HCT116 (cell line): ENCODE results near the gene SLC25A51. TPM values are rescaled to one million over a fixed set of nuclear protein-coding genes. Genes with fewer than 3 reads are reported as not detected.

Experiments
- ATAC-seq: fragments of 200-7000 bp; cut with Tn5 transposase; 2 replicates; pipeline ENCODE4 v1.9.1; 2020; ENCODE audit warnings: mild to moderate bottlenecking, moderate library complexity
- BruUV-seq: library from RNA; stranded (reverse); fragments of 400-500 nt; replicated peaks from 2 replicates; lab custom pipeline; 2021; lab: Mats Ljungman, UMichigan
- CTCF ChIA-PET: fragments of 300-600 bp; sonication (Branson Sonifier 250); formaldehyde crosslinking; loops from one replicate; lab custom pipeline; 2021; ENCODE audit warnings: antibody characterized with exemption; lab: Charles Lee
- POLR2A ChIA-PET: fragments of 300-600, 350-600 bp; sonication (Branson Sonifier 250); formaldehyde crosslinking; loops from one replicate; lab custom pipeline; 2021; ENCODE audit warnings: antibody characterized with exemption; lab: Charles Lee
- RAD21 ChIA-PET, 2 experiments: fragments of 300-600 bp; sonication (Branson Sonifier 250); formaldehyde crosslinking; loops; one replicate each; lab custom pipeline; 2023; ENCODE audit warnings: low total read pairs in 2 of 2; ENCODE audit not compliant: uncharacterized antibody in 2 of 2, unreplicated experiment in 2 of 2, low non-redundant PET in 1 of 2; lab: Charles Lee
- DNase-seq: peaks from one replicate; pipeline ENCODE4 v3.0.0-alpha.2; 2010; ENCODE audit warnings: low read depth, low spot score
- H2AFZ ChIP-seq: fragments of 200-600 bp; shearing (Covaris generic), sonication (generic); 2 replicates; pipeline ENCODE4 v1.6.1; 2017; ENCODE audit warnings: low read depth, mixed run types, mixed read lengths, antibody characterized with exemption, low read length; ENCODE audit not compliant: poor library complexity, severe bottlenecking
- H3K27ac ChIP-seq: 2 replicates; pipeline ENCODE4 v1.5.1; 2012; ENCODE audit warnings: low read depth, low read length
- H3K27me3 ChIP-seq: fragments of 200-600 bp; sonication (generic); 2 replicates; pipeline ENCODE4 v1.6.1; 2016; ENCODE audit warnings: mixed run types, low read length, mixed read lengths; ENCODE audit not compliant: insufficient read depth
- H3K36me3 ChIP-seq, 2 experiments: fragments of 200-500 bp in 1 of 2; fragments of 200-600 bp in 1 of 2; sonication (Bioruptor generic) in 1 of 2; sonication (generic) in 1 of 2; 2 replicates each; pipeline versions ENCODE4 v1.5.1 to v1.6.1; 2014 to 2016; ENCODE audit warnings: low read length in 2 of 2, inconsistent platforms in 1 of 2, mixed read lengths in 1 of 2, mixed run types in 1 of 2; ENCODE audit not compliant: insufficient read depth in 2 of 2, control insufficient read depth in 1 of 2
- H3K4me1 ChIP-seq, 2 experiments: fragments of 200-600 bp in 1 of 2; sonication (generic) in 1 of 2; 2 replicates each; pipeline versions ENCODE4 v1.5.1 to v1.6.1; 2012 to 2017; ENCODE audit warnings: low read length in 2 of 2, inconsistent platforms in 1 of 2, mild to moderate bottlenecking in 1 of 2, mixed read lengths in 1 of 2, mixed run types in 1 of 2, moderate library complexity in 1 of 2; ENCODE audit not compliant: insufficient read depth in 2 of 2, control insufficient read depth in 1 of 2
- H3K4me2 ChIP-seq: fragments of 200-600 bp; sonication (generic); 2 replicates; pipeline ENCODE4 v1.6.1; 2017; ENCODE audit warnings: mixed run types, low read length, mixed read lengths
- H3K4me3 ChIP-seq, 2 experiments: fragments of 200-600 bp in 1 of 2; sonication (generic) in 1 of 2; replicated peaks in 1 of 2; 2 replicates each; pipeline ENCODE4 v1.5.1; 2011 to 2016; ENCODE audit warnings: low read length in 2 of 2, control low read depth in 1 of 2, low read depth in 1 of 2, mild to moderate bottlenecking in 1 of 2, mixed read lengths in 1 of 2, mixed run types in 1 of 2
- H3K79me2 ChIP-seq: fragments of 200-600 bp; sonication (generic); 2 replicates; pipeline ENCODE4 v1.6.1; 2017; ENCODE audit warnings: mild to moderate bottlenecking, mixed run types, low read length, moderate library complexity, mixed read lengths; ENCODE audit not compliant: insufficient read depth
- H3K9ac ChIP-seq: fragments of 200-600 bp; sonication (generic); 2 replicates; pipeline ENCODE4 v1.6.1; 2016; ENCODE audit warnings: low read length, mixed read lengths
- H3K9me2 ChIP-seq: fragments of 200-600 bp; sonication (generic), shearing (Covaris generic); 2 replicates; pipeline ENCODE4 v1.6.1; 2017; ENCODE audit warnings: mixed run types, mild to moderate bottlenecking, moderate library complexity; ENCODE audit not compliant: insufficient read depth
- H3K9me3 ChIP-seq, 2 experiments: fragments of 200-500 bp in 1 of 2; fragments of 200-600 bp in 1 of 2; sonication (Bioruptor generic) in 1 of 2; sonication (generic) in 1 of 2; 2 replicates each; pipeline ENCODE4 v1.6.1; 2014 to 2017; ENCODE audit warnings: low read length in 2 of 2, mixed read lengths in 2 of 2, inconsistent platforms in 1 of 2, low read depth in 1 of 2, mild to moderate bottlenecking in 1 of 2, mixed run types in 1 of 2, moderate library complexity in 1 of 2; ENCODE audit not compliant: control insufficient read depth in 1 of 2, insufficient read depth in 1 of 2
- H4K20me1 ChIP-seq: fragments of 200-600 bp; sonication (generic), shearing (Covaris generic); 2 replicates; pipeline ENCODE4 v1.6.1; 2017; ENCODE audit warnings: mixed run types, mild to moderate bottlenecking, moderate library complexity; ENCODE audit not compliant: insufficient read depth
- ATF3 ChIP-seq: IDR thresholded peaks from 2 replicates; pipeline ENCODE4 v1.6.1; 2012
- EGR1 ChIP-seq: IDR thresholded peaks from 2 replicates; pipeline ENCODE4 v1.6.1; 2012; ENCODE audit warnings: low read depth
- FOSL1 ChIP-seq: IDR thresholded peaks from 2 replicates; pipeline ENCODE4 v1.6.1; 2012; ENCODE audit warnings: low read depth
- JUND ChIP-seq: IDR thresholded peaks from 2 replicates; pipeline ENCODE4 v1.6.1; 2012
- SP1 ChIP-seq: IDR thresholded peaks from 2 replicates; pipeline ENCODE4 v1.6.1; 2012; ENCODE audit warnings: low read depth
- intact Hi-C: fragments of 100-400 bp; cut with micrococcal nuclease; formaldehyde crosslinking; loops from 2 replicates; pipeline ENCODE4 v1.10.0; 2022
- total RNA-seq: library from RNA; stranded (reverse); gene quantifications from one replicate; pipeline ENCODE4 v1.2.1, GENCODE V29; 2021; ENCODE audit not compliant: unreplicated experiment

The SLC25A51 gene
- total RNA-seq, 1 experiment from 2014 or later = 27.3 TPM

- POLR2A ChIA-PET = no interaction called here
- Histone ChIP-seq H3K9me2 (no peaks in the 10 kb centered on the region), H3K4me2 (no peak overlapping the region), H3K27ac (no peak overlapping the region), H2AFZ (no peak overlapping the region), H3K36me3 (0 out of 4 replicates have a peak, but pooled peaks cover 0 to 6% of the 10 kb centered on the region in 2 experiments), H3K79me2 (peaks cover 8% of the 10 kb centered on the region), H3K9ac (no peak overlapping the region)
- ATAC-seq (no peak), DNase-seq (no peak)
- RAD21 ChIA-PET = no interaction called here
- CTCF ChIA-PET = no interaction called here
- TF ChIP-seq FOSL1 (no peak), EGR1 (no peak), ATF3 (no peak), SP1 (no peak)
- TF ChIP-seq, all 23 proteins: peak for 0
- peaks cover 27 to 43% of the 10 kb centered on the region in 2 experiments for H3K4me1 ChIP-seq
- no TSS peak for BruUV-seq
- H3K27me3 ChIP-seq = no peaks in the 10 kb centered on the region
- H3K4me3 ChIP-seq = no peak overlapping the region
- intact Hi-C loops = no loop called here
- H3K9me3 ChIP-seq = no peaks in the 10 kb centered on the region
- H4K20me1 ChIP-seq = no peaks in the 10 kb centered on the region
These were observed 31.2 kb upstream of the SLC25A51 start for GRCh38 chr9:37935096-37935495.

- no peak overlapping the region for H2AFZ ChIP-seq
- ChIA-PET CTCF (no interaction called here), RAD21 (no interaction called here), POLR2A (interaction anchor here (1.1 kb wide), 1 partner anchor 11 kb away, joined by 3 read pairs; no protein-coding TSS in a partner anchor)
- no peak overlapping the region for H3K4me2 ChIP-seq
- no peak overlapping the region for H3K9ac ChIP-seq
- no peak overlapping the region for H3K4me3 ChIP-seq
- peaks cover 35 to 44% of the 10 kb centered on the region in 2 experiments for H3K4me1 ChIP-seq
- H4K20me1 ChIP-seq = no peaks in the 10 kb centered on the region
- no peaks in the 10 kb centered on the region for H3K9me2 ChIP-seq
- peaks cover 9% of the 10 kb centered on the region for H3K79me2 ChIP-seq
- DNase-seq (no peak), ATAC-seq (no peak)
- no peaks in the 10 kb centered on the region for H3K36me3 ChIP-seq
- TF ChIP-seq JUND = no peak
- H3K27me3 ChIP-seq = no peaks in the 10 kb centered on the region
- no peaks in the 10 kb centered on the region for H3K9me3 ChIP-seq
- intact Hi-C loops = no loop called here
- no peak overlapping the region for H3K27ac ChIP-seq
- BruUV-seq = no TSS peak
These were observed 27.7 kb upstream of the SLC25A51 start for GRCh38 chr9:37931592-37931991.
